ENCODE measurements around the gene NDUFS6. TPM values are rescaled to one million over a fixed set of nuclear protein-coding genes. Genes with fewer than 3 reads are reported as not detected.

Gene NDUFS6
- total RNA-seq, 2 experiments from 2014 or later, result 18.8 to 37.1 TPM

GRCh38 chr5:1855075-1855474 lies 53.9 kb downstream of the NDUFS6 start:
- Mint-ChIP-seq H3K4me3 (no peak overlapping the region), H3K4me1 (no peaks in the 10 kb centered on the region), H3K9me3 (ENCODE audit: low read depth) (no peaks in the 10 kb centered on the region), H3K36me3 (ENCODE audit: low read depth) (no peaks in the 10 kb centered on the region), H3K27ac (no peak overlapping the region), H3K27me3 (peaks cover 31% of the 10 kb centered on the region)
- DNase-seq (no peak), ATAC-seq (no peak)
- ChIA-PET POLR2A (no interaction called here), CTCF (no interaction called here)
- intact Hi-C loops (cut with DNase I, micrococcal nuclease), result no loop called here

DNA sequence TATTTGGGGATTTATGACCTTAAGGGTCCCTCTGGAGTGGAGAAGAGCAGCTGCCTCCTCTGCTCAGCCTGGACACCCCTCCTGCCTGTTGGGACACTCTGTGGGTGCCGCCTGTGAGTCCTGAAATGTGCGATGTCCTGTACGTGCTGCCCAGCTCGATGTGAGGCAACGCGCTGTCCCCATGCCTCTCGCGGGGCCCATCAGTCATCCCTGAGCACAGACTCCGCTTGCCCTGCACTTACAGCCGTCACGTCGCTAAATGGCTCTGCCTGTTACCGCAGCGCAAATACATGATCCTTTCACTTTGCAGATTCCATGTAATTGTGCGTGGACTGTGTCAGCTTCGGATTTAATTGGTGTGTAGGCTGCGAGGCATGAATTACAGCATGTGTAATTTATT lies 54.4 kb downstream of the NDUFS6 start:
- Mint-ChIP-seq H3K4me3 (no peak overlapping the region), H3K36me3 (ENCODE audit: low read depth) (no peaks in the 10 kb centered on the region), H3K4me1 (no peaks in the 10 kb centered on the region), H3K27ac (no peak overlapping the region), H3K27me3 (peaks cover 27% of the 10 kb centered on the region), H3K9me3 (ENCODE audit: low read depth) (no peaks in the 10 kb centered on the region)
- ATAC-seq (no peak), DNase-seq (no peak)
- ChIA-PET CTCF (no interaction called here), POLR2A (no interaction called here)
- intact Hi-C loops (cut with DNase I, micrococcal nuclease), result no loop called here

- H3K4me3 Mint-ChIP-seq, result no peak overlapping the region
- ATAC-seq, result no peak
- H3K27me3 Mint-ChIP-seq, result peaks cover 20% of the 10 kb centered on the region
- CTCF ChIA-PET, result no interaction called here
- POLR2A ChIA-PET, result no interaction called here
- H3K27ac Mint-ChIP-seq, result no peak overlapping the region
- H3K4me1 Mint-ChIP-seq, result no peaks in the 10 kb centered on the region
- intact Hi-C loops (cut with DNase I, micrococcal nuclease), result no loop called here
- H3K36me3 Mint-ChIP-seq (ENCODE audit: low read depth), result no peaks in the 10 kb centered on the region
- no peaks in the 10 kb centered on the region for H3K9me3 Mint-ChIP-seq (ENCODE audit: low read depth)
- no peak for DNase-seq
These were observed 55.5 kb downstream of the NDUFS6 start for GRCh38 chr5:1856596-1857255.

DNA sequence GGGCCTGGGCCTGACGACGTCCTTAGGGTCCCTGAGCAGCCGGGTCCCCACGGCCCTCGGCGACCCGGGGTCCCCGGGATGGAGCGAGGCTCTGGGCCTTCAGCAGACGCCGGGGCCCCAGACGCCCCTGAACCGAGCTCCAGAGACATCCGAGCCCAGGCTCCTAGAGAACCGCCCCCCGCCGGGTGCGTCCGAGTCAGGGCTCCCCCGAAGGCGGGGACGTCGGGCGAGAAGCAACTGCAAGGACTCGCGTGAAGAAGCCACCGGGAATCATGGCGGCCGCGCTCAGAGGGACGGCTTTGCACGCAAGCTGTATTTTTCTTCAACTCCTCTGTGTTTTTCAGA lies 56.0 kb downstream of the NDUFS6 start:
- POLR2A ChIA-PET, result no interaction called here
- H3K4me3 Mint-ChIP-seq, result no peak overlapping the region
- intact Hi-C loops (cut with DNase I, micrococcal nuclease), result no loop called here
- H3K36me3 Mint-ChIP-seq (ENCODE audit: low read depth), result no peaks in the 10 kb centered on the region
- H3K27ac Mint-ChIP-seq, result no peak overlapping the region
- ATAC-seq (no peak), DNase-seq (no peak)
- CTCF ChIA-PET, result interaction anchor here (0.6 kb wide), 1 partner anchor 32 kb away, joined by 3 read pairs; no protein-coding TSS in a partner anchor
- H3K9me3 Mint-ChIP-seq (ENCODE audit: low read depth), result no peaks in the 10 kb centered on the region
- H3K27me3 Mint-ChIP-seq, result peaks cover 18% of the 10 kb centered on the region
- no peaks in the 10 kb centered on the region for H3K4me1 Mint-ChIP-seq

GRCh38 chr5:1858436-1858835 lies 57.2 kb downstream of the NDUFS6 start:
- ChIA-PET CTCF (no interaction called here), POLR2A (no interaction called here)
- DNase-seq (no peak), ATAC-seq (no peak)
- Mint-ChIP-seq H3K9me3 (ENCODE audit: low read depth) (no peaks in the 10 kb centered on the region), H3K36me3 (ENCODE audit: low read depth) (no peaks in the 10 kb centered on the region), H3K4me3 (no peak overlapping the region), H3K4me1 (no peaks in the 10 kb centered on the region), H3K27me3 (peaks cover 16% of the 10 kb centered on the region), H3K27ac (no peak overlapping the region)
- intact Hi-C loops (cut with DNase I, micrococcal nuclease), result no loop called here

- DNase-seq, result no peak
- Mint-ChIP-seq H3K4me1 (no peaks in the 10 kb centered on the region), H3K27me3 (peaks cover 9% of the 10 kb centered on the region), H3K4me3 (no peak overlapping the region), H3K27ac (no peak overlapping the region), H3K9me3 (ENCODE audit: low read depth) (no peaks in the 10 kb centered on the region), H3K36me3 (ENCODE audit: low read depth) (no peaks in the 10 kb centered on the region)
- ATAC-seq, result no peak
- CTCF ChIA-PET, result no interaction called here
- POLR2A ChIA-PET, result no interaction called here
- intact Hi-C loops (cut with DNase I, micrococcal nuclease), result no loop called here
These were observed 57.9 kb downstream of the NDUFS6 start for GRCh38 chr5:1859099-1859498.

DNA sequence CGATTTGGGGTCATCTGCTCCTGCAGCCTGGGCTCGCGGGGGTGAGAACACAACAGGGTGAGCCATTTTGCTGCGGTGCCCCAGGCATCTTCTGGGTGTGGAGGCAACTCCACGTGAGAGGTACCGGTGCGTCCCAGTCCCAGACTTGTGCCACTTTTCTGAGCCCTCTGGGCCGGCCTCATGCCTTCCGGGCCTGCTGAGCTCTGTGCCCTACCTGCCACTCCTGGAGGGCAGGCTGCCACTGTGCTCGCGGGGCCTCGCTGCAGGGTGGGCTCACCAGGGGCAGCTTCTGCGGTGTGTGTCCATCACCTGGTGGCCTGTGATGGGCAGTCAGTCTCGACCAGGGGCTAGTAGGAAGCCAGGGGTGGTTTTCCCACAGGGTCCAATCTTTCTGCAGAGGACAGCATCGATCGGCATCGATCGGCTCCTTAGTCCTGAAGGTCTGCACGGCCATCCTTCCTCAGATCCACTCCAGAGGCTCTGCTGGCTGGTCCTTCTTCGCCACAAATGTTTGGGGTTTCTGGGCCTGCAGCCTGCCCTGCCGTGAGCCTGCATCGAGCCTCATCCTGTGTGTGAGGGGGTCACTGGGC lies 58.9 kb downstream of the NDUFS6 start:
- intact Hi-C loops (cut with DNase I, micrococcal nuclease), result no loop called here

DNA sequence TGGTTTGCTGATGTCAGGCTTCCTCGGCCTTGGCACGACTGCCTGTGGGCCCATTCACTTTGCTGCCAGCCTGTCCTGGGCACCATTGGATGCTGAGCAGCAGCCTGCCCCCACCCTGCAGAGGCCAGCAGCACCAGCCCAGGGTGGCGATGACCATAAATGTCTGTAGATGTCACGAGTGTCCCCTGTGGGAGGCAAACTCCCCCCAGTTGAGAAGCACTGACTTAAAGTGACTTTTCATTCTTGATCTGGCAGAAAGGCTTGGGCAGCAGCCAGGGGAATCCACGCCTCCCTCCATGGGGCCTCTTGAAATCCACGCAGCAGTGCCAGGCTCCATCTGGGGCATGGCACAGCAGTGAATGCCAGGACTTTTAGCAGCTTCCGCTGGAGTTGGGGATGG lies 59.7 kb downstream of the NDUFS6 start:
- Mint-ChIP-seq H3K36me3 (ENCODE audit: low read depth) (no peaks in the 10 kb centered on the region), H3K27me3 (peaks cover 13% of the 10 kb centered on the region), H3K4me3 (no peak overlapping the region), H3K4me1 (no peaks in the 10 kb centered on the region), H3K27ac (no peak overlapping the region), H3K9me3 (ENCODE audit: low read depth) (no peaks in the 10 kb centered on the region)
- CTCF ChIA-PET, result no interaction called here
- no peak for DNase-seq
- intact Hi-C loops (cut with DNase I, micrococcal nuclease), result no loop called here
- ATAC-seq, result no peak
- POLR2A ChIA-PET, result no interaction called here

More for the DNA sequence above, 58.9 kb downstream of the NDUFS6 start:
- Mint-ChIP-seq H3K36me3 (ENCODE audit: low read depth) (no peaks in the 10 kb centered on the region), H3K4me1 (no peaks in the 10 kb centered on the region), H3K9me3 (ENCODE audit: low read depth) (no peaks in the 10 kb centered on the region), H3K27me3 (peaks cover 11% of the 10 kb centered on the region), H3K4me3 (no peak overlapping the region), H3K27ac (no peak overlapping the region)
- POLR2A ChIA-PET, result no interaction called here
- no peak for DNase-seq
- ATAC-seq, result no peak
- CTCF ChIA-PET, result no interaction called here

- Mint-ChIP-seq H3K27me3 (peaks cover 16% of the 10 kb centered on the region), H3K4me3 (no peak overlapping the region), H3K36me3 (ENCODE audit: low read depth) (no peaks in the 10 kb centered on the region), H3K9me3 (ENCODE audit: low read depth) (no peaks in the 10 kb centered on the region), H3K4me1 (no peaks in the 10 kb centered on the region), H3K27ac (no peak overlapping the region)
- DNase-seq (no peak), ATAC-seq (no peak)
- intact Hi-C loops (cut with DNase I, micrococcal nuclease), result no loop called here
- ChIA-PET POLR2A (no interaction called here), CTCF (no interaction called here)
These were observed 63.8 kb downstream of the NDUFS6 start for GRCh38 chr5:1864896-1865440.

DNA sequence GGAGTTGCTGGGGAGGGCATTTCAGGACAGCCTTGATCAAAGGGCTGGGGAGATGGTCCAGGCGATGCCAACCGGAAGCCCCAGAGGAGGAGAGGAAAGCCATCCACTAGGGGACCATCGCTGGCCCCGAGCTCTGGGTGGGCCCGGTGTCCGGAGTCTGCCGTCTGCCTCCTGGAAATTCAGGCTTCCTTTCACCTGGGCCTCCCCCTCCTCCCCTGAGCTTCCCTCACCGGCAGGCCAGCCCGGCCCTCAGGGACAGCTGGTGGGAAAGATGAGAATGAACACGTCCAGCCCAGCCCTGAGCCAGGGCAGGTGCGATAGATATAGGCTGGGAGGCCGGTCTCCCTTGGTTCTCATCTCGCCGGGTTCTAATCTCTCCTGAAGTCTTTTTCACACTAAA lies 64.3 kb downstream of the NDUFS6 start:
- ChIA-PET CTCF (no interaction called here), POLR2A (no interaction called here)

More for the DNA sequence above, 64.3 kb downstream of the NDUFS6 start:
- Mint-ChIP-seq H3K36me3 (ENCODE audit: low read depth) (no peaks in the 10 kb centered on the region), H3K4me3 (no peak overlapping the region), H3K27me3 (peaks cover 16% of the 10 kb centered on the region), H3K9me3 (ENCODE audit: low read depth) (no peaks in the 10 kb centered on the region), H3K4me1 (no peaks in the 10 kb centered on the region), H3K27ac (no peak overlapping the region)
- ATAC-seq, result no peak
- no peak for DNase-seq
- intact Hi-C loops (cut with DNase I, micrococcal nuclease), result no loop called here
